Coronary artery (tissue), 2 donors: ENCODE measurements around the gene LAYN.

ENCODE experiments used
- DNase-seq: peaks from one replicate; pipeline ENCODE4 v3.0.0-alpha.2; 2017; ENCODE audit warnings: low spot score
- H3K27ac ChIP-seq, 2 donors: fragments of 200-600 bp; sonication (generic); one replicate each; pipeline ENCODE4 v1.5.1; 2016 to 2019
- H3K4me3 ChIP-seq: fragments of 200-600 bp; sonication (generic); 2 replicates; pipeline ENCODE4 v1.5.1; 2016; ENCODE audit warnings: mild to moderate bottlenecking, moderate library complexity
- CTCF ChIP-seq: fragments of 200-600 bp; sonication (generic); IDR thresholded peaks from one replicate; pipeline ENCODE4 v1.5.1; 2019; ENCODE audit warnings: antibody characterized with exemption

LAYN gene

GRCh38 chr11:111566324-111566723 lies 25.8 kb downstream of the LAYN start:
- Histone ChIP-seq H3K27ac (no peak overlapping the region), H3K4me3 (no peak overlapping the region)
- TF ChIP-seq CTCF: no peak
- DNase-seq: no peak

DNA sequence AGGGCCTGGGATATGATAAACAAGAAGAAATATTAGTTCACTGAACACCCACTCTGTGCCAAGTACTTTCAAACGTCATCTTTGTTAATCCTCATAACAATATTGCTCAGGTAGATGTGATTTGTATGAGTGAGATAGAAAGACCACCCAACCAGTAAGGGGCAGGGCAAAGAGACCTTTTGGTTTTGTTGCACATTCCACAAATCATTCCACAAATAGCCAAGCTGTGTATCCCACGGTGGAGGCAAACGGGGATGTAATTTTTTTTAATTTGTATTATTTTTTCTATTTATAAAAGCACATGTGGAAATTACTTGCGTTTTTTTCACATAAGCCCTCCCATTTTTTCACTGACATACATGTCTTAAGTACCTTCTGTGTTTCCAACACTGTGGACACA lies 29.0 kb downstream of the LAYN start:
- H3K27ac ChIP-seq: peak overlapping the region in 1 of 2 donors; percentile 45

GRCh38 chr11:111570796-111571195 lies 30.3 kb downstream of the LAYN start:
- no peak for TF ChIP-seq CTCF
- peak overlapping the region in 1 of 2 donors; percentile 33 for H3K27ac ChIP-seq

More for the DNA sequence above, 29.0 kb downstream of the LAYN start:
- DNase-seq: no peak
- no peak overlapping the region for H3K4me3 ChIP-seq
- no peak for TF ChIP-seq CTCF

GRCh38 chr11:111571829-111572501 lies 31.4 kb downstream of the LAYN start:
- no peak overlapping the region for H3K4me3 ChIP-seq
- TF ChIP-seq CTCF: no peak
- no peak for DNase-seq
- no peak overlapping the region for H3K27ac ChIP-seq

More at GRCh38 chr11:111570796-111571195, 30.3 kb downstream of the LAYN start:
- no peak overlapping the region for H3K4me3 ChIP-seq
- DNase-seq: no peak

DNA sequence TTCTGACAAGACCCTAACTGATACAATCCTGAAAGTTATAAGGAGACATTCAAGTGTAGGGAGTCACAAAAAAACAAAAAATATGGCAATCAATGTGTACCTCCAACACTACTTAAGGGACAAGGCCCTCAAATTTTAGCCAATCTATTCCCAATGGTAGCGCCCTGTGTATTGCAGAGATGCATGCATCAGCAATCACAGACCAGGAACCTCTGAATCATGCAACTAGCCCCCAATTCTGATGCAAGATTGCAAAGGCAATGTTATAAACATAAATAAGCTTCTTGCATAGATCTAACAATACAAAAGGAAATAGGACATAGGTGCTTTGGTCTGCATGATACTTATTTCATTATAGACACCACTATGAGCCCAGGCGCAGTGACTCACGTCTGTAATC lies 32.1 kb downstream of the LAYN start:
- Histone ChIP-seq H3K4me3 (no peak overlapping the region), H3K27ac (no peak overlapping the region)

GRCh38 chr11:111573821-111574249 lies 33.3 kb downstream of the LAYN start:
- DNase-seq: no peak
- no peak for TF ChIP-seq CTCF
- H3K27ac ChIP-seq: peak overlapping the region; percentile 15 to 70
- H3K4me3 ChIP-seq: peak overlapping the region; percentile 43

More for the DNA sequence above, 32.1 kb downstream of the LAYN start:
- no peak for DNase-seq
- TF ChIP-seq CTCF: no peak
